ENCODE data around the gene MYO9B. TPM values are rescaled to one million over a fixed set of nuclear protein-coding genes. Genes with fewer than 3 reads are reported as not detected.

Gene MYO9B
- total RNA-seq, 1 experiment from 2014 or later: 63.4 TPM

DNA sequence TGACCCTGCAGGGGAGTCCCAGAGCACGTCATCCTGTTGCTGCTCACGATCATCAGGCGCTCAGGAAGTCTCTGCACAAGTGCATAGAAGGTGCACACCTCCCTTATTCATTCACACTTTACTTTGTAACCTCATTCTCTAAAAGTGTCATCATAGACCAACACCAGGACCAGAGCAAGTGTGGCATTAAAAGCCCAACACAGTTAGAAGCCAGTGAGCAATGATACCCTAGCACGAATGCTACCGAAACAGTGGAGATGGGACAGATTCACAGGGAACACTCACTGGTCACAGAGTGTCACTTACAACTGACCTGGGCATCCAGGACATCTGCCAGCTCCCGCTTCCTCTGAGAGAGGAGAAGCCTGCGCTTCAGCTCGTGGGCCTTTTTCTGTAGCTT, 17.3 kb upstream of the MYO9B start:
- no peak for DNase-seq (ENCODE audit: low spot score)

GRCh38 chr19:17060802-17061201, 14.8 kb upstream of the MYO9B start:
- DNase-seq (ENCODE audit: low spot score): no peak

- DNase-seq (ENCODE audit: low spot score): no peak
These were observed 14.4 kb upstream of the MYO9B start for GRCh38 chr19:17061205-17061604.

- DNase-seq (ENCODE audit: low spot score): no peak
These were observed 13.9 kb upstream of the MYO9B start for GRCh38 chr19:17061691-17062090.

DNA sequence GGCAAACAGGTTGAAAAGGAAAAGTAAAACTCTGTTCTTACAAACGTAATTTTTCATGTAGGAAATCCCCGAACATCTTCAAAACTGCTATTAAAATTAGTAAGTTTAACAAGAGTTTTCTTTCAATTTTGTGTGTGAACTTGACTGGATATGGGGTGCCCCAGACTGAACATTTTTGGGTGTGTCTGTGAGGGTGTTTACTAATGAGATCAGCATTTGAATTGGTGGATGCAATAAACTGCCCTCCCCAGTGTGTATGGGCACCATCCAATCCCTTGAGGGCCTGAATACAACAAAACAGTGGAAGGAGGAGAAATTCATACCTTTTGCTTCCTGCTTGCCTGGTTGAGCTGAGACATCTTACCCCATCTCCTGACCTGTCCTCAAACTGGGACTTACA, 12.1 kb upstream of the MYO9B start:
- no peak for DNase-seq (ENCODE audit: low spot score)

DNA sequence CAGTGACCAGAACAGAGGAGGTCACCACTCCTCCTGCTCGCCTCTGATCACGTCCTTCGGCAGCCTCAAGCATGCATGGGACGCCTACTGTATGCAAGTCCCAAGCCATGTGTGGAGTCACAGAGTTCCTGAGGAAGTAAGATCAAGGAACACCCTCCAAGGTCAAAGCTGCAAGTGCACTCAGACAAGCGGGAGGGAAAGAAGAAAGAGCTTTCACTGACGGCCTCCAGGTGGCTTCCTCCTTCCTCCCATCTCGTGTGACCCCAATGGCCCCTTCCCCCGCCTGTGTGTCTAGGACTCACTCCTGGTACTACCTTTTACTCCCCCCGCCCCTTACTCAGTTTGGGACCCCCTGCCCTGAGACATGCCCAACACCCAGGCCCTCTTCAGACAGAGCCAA, 6.4 kb upstream of the MYO9B start:
- no peak for DNase-seq (ENCODE audit: low spot score)

DNA sequence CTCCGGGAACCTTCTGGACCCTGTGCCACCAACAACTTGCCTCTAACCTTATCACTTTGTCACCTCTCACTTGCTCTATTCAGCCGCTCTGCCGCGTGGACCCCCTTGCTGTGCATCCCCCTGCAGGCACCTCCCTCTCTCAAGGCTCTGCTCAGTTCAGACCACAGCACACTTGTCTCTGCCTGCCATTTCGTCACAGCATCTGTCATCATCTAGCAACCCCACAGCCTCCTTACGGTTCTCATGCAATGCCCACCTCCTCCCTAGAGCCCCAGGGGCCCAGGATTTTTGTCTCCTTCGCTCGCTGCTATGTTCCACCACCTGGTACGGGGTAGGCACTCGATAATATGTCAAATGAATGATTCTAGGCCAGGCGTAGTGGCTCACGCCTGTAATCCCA, 5.2 kb upstream of the MYO9B start:
- no peak for DNase-seq (ENCODE audit: low spot score)

- DNase-seq (ENCODE audit: low spot score): no peak
These were observed 4.7 kb upstream of the MYO9B start for GRCh38 chr19:17070912-17071311.

- peak; percentile 20 for DNase-seq (ENCODE audit: low spot score)
These were observed 1.5 kb upstream of the MYO9B start for GRCh38 chr19:17073869-17074633.

- DNase-seq (ENCODE audit: low spot score): no peak
These were observed 943 bp upstream of the MYO9B start for GRCh38 chr19:17074634-17075034.

DNA sequence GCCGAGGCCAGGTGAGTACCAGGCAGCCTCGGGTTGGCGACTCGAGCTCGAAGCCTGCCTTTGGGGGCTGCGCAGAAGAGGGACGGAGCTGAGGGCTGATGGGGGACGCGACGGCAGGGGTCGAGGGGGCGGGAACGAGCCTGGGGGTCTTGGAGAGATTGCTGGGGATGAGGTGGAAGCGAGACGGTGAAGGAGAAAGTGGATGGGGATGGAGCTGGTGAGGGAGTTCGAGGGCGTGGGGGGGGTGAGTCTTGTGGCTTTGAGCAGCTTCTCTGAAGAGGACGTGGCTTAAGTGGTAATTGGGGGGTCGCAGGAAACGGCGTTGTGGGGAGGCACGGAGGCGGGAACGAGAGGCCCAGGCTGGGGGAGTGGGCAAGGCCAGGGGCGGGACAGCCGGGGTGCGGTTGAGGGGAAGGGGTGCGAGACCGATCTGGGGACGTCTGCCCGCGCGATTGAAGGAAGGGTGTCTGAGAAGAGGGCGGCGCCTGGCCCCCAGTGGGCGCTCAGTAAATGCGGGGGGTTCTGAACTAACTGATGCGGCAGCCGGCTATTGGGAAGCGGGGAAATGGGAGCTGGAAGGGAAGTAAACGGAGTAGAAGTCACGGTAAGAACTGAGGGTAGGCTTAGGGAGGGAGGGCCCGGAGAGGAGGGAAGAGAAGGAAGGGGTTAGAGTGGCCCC, 426 bp downstream of the MYO9B start:
- DNase-seq (ENCODE audit: low spot score): peak; percentile 29

DNA sequence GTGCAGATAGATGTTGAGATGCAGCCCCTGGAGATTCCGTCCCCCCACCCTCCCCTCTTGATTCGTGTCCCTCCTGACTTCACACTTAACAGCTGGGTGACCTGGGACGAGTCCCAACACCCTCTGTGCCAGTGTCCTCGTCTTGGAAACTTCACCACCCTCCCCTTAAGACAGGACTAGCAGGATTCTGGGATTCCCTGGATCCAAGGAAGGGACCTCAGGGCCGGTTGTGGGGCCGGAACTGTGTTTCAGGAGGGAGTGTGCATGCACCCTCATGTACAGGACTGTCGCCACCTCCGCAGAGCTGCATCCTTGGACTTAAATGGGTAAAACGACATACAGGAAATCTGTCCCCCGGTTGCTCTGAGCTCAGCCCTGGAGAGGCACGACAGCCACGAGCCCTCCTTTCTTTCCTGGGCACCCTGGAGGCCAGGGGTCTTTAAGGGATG, 990 bp downstream of the MYO9B start:
- peak; percentile 28 for DNase-seq (ENCODE audit: low spot score)

DNA sequence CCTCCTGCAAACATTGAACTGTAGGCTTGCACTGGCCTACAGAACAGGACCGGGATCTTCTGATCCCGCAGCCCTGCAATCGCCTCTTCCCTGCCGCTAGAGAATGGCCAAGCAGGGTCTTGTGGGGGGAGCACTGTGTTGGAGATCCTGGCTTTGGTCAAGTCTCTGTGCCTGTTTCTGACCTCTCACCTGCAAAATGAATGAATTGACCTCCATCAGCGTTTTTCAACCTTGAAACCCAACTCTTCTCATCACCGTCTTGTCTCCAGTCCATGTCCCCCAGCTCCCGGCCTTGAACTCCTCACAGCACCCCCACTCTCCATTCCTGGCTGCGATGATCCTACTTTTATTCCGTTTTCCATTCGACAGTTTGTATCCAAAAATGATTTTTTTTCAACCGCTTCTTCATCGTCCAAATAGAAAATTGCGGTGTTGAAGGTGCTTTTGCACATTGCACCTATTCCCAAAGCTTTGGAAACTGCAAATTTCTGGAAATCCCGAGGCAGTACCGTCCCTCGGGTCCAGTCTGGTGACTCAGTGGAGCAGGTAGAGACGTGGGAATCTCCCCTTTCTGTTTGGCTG, 2.0 kb downstream of the MYO9B start:
- DNase-seq (ENCODE audit: low spot score): no peak

DNA sequence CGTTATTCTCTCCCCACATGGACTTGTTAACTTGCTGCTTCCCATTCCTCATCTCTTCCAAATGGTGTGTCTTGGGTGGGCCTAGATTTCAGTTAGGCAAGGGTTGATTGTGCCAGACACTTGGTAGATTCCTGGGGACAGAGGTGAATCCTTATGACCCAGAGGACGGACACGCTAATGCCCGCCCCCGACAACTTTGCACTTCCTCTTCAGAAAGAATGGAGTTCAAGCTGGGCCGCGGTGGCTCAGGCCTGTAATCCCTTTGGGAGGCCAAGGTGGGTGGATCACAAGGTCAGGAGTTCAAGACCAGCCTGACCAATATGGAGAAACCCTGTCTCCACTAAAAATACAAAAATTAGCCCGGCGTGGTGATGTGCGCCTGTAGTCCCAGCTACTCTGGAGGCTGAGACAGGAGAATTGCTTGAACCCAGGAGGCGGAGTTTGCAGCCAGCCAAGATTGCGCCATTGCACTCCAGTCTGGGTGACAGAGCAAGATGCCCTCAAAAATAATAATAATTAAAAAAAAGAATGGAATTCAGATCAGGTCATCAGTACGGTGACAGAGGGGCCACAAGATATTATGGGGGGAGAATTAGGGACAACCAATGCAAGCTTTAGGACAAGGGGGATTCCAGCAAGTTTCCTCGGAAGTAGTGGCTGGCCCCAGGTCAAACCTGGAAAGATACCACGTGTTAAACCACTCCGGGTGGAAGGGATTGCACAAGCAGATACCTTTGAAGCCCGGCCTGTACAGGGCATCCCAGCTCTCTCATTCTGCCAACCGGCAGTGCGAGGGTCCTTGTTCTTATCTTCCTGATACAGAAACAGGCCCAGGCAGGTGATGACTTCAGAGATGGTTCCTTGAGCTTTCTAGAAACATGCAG, 2.7 kb downstream of the MYO9B start:
- no peak for DNase-seq (ENCODE audit: low spot score)

- no peak for DNase-seq (ENCODE audit: low spot score)
These were observed 3.5 kb downstream of the MYO9B start for GRCh38 chr19:17078920-17079709.

DNA sequence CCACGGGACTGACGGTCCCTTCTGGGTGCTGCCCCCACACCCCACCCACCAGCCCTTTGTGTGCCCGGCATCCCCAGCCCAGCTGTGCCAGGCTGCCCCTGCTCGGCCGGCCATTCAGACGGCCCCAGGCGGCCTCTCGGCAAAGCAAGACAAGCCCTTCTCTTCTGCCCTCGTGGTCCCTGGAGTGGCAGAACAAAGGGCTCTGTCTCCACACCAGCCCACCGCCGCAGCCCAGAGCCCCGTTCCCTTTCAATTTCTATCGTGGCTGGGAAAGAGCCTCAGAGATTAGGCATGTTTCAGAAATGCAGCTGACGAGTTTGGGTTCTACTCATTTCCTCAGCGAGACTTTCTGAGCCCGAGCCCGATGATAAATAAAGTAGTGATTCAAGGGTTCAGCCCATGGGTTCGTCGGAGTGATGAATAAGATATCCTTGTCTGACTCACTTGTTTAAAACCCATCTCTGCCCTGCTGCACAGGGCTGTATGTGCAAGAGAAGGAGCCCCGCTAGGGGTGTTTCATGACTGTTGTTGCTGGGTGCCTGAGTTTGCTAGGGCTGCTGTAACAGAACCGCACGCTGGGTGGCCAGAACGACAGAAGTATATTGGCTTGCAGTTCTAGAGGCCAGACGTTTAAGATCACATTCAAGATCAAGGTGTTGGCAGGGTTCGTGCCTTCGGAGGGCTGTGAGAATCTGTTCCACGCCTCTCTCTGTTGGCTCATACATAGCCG, 4.3 kb downstream of the MYO9B start:
- DNase-seq (ENCODE audit: low spot score): peak; percentile 78

DNA sequence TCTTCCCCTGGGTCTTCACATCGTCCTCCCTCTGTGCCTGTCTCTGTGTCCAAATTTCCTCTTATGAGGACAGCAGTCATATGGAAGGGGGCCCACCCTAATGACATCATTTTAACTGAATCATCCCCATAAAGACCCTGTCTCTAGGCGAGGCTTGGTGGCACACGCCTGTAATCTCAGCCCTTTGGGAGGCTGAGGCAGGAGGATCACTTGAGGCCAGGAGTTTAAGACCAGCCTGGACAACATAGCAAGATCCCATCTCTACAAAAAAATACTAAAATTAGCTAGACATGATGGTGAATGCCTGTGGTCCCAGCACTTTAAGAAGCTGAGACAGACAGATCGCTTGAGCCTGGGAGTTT, 4.8 kb downstream of the MYO9B start:
- no peak for DNase-seq (ENCODE audit: low spot score)

- DNase-seq (ENCODE audit: low spot score): no peak
These were observed 6.4 kb downstream of the MYO9B start for GRCh38 chr19:17081672-17082630.

GRCh38 chr19:17086120-17086519, 10.5 kb downstream of the MYO9B start:
- DNase-seq (ENCODE audit: low spot score): no peak

Data from HT-29 (cell line).